Measurements from ENCODE around the gene PARP12.

PARP12 gene

GRCh38 chr7:140057143-140057535 lies 5.6 kb downstream of the PARP12 start:
- no peak for DNase-seq
- H3K9me3 ChIP-seq: no peaks in the 10 kb centered on the region
- no peak overlapping the region for H3K4me3 ChIP-seq (ENCODE audit: low read depth, low read length)
- TF ChIP-seq, protein P1, sequence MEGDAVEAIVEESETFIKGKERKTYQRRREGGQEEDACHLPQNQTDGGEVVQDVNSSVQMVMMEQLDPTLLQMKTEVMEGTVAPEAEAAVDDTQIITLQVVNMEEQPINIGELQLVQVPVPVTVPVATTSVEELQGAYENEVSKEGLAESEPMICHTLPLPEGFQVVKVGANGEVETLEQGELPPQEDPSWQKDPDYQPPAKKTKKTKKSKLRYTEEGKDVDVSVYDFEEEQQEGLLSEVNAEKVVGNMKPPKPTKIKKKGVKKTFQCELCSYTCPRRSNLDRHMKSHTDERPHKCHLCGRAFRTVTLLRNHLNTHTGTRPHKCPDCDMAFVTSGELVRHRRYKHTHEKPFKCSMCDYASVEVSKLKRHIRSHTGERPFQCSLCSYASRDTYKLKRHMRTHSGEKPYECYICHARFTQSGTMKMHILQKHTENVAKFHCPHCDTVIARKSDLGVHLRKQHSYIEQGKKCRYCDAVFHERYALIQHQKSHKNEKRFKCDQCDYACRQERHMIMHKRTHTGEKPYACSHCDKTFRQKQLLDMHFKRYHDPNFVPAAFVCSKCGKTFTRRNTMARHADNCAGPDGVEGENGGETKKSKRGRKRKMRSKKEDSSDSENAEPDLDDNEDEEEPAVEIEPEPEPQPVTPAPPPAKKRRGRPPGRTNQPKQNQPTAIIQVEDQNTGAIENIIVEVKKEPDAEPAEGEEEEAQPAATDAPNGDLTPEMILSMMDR (IDR thresholded peaks at IDR 0.05; ENCODE audit: low read depth, low read length): no peak
- H3K27me3 ChIP-seq: no peaks in the 10 kb centered on the region
- H3K4me1 ChIP-seq: peaks cover 14% of the 10 kb centered on the region
- H3K36me3 ChIP-seq: no peaks in the 10 kb centered on the region

DNA sequence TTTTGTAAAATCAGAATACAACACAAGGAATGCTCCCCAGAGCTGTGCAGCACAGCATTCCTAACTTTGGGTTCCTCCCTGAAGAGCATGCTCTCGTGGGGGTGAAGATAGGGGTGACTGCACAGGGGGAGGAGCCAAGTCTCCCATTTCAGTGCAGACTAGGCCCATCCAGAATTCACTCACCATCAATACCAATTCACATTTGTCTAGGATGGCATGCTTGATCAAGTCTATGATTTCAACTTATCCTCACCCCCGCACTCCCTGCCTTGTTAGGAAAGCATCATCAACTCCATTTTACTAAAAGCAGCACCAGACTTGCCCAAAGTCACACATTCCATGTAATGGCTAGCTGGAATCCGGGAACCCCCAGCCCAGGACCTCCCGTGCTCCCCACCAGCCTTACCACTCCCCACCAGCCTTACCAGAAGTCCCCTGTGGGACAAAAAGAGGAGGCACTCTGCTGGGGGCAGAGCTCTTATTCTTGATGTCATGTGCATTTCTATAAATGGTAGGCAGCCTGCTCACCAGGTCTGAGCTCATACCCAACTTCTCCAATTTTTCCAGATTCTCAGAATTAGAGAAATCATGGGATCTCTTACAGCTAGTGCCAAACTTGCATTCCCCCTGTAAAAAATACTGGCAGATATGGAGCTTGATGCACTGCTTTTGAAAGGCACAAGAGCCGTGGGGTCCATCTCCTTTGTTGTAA lies 6.2 kb downstream of the PARP12 start:
- Histone ChIP-seq H3K27me3 (no peaks in the 10 kb centered on the region), H3K9me3 (no peaks in the 10 kb centered on the region), H3K36me3 (no peaks in the 10 kb centered on the region), H3K4me1 (peaks cover 14% of the 10 kb centered on the region), H3K4me3 (ENCODE audit: low read depth, low read length) (no peak overlapping the region)
- TF ChIP-seq, protein P1 (IDR thresholded peaks at IDR 0.05; ENCODE audit: low read depth, low read length): no peak
- no peak for DNase-seq

DNA sequence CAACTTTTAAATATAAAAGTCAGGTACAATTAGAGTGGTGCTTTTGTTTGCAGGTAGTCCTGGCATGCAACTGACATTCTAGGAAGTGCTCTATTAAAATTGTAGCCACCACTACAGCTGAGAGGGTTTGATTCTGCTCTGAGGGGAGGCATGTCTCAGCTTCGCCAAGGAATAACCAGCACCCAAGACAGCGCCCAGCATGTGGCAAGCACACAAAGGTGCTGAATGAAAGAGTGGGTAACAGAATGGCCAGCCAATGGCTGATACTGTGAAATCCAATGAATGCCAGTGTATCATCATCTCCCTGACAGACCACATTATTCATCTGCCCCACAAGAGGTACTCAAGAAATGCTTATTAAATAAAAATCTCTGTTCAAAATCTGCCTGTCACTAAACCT lies 6.9 kb downstream of the PARP12 start:
- Histone ChIP-seq H3K4me1 (peaks cover 14% of the 10 kb centered on the region), H3K36me3 (no peaks in the 10 kb centered on the region), H3K27me3 (no peaks in the 10 kb centered on the region), H3K9me3 (no peaks in the 10 kb centered on the region), H3K4me3 (ENCODE audit: low read depth, low read length) (no peak overlapping the region)
- DNase-seq: no peak
- TF ChIP-seq, protein P1 (IDR thresholded peaks at IDR 0.05; ENCODE audit: low read depth, low read length): no peak

- H3K4me3 ChIP-seq (ENCODE audit: low read depth, low read length): no peak overlapping the region
- H3K4me1 ChIP-seq: peaks cover 9% of the 10 kb centered on the region
- H3K27me3 ChIP-seq: no peaks in the 10 kb centered on the region
- no peaks in the 10 kb centered on the region for H3K36me3 ChIP-seq
- DNase-seq: no peak
- TF ChIP-seq, protein P1 (IDR thresholded peaks at IDR 0.05; ENCODE audit: low read depth, low read length): no peak
- H3K9me3 ChIP-seq: no peaks in the 10 kb centered on the region
These were observed 8.0 kb downstream of the PARP12 start for GRCh38 chr7:140054751-140055150.

- H3K36me3 ChIP-seq: no peaks in the 10 kb centered on the region
- H3K27me3 ChIP-seq: no peaks in the 10 kb centered on the region
- no peaks in the 10 kb centered on the region for H3K9me3 ChIP-seq
- H3K4me1 ChIP-seq: peaks cover 3% of the 10 kb centered on the region; the same call in 1 of the 2 replicates
- no peak overlapping the region for H3K4me3 ChIP-seq (ENCODE audit: low read depth, low read length)
- TF ChIP-seq, protein P1 (IDR thresholded peaks at IDR 0.05; ENCODE audit: low read depth, low read length): no peak
- no peak for DNase-seq
These were observed 8.8 kb downstream of the PARP12 start for GRCh38 chr7:140053812-140054539.

DNA sequence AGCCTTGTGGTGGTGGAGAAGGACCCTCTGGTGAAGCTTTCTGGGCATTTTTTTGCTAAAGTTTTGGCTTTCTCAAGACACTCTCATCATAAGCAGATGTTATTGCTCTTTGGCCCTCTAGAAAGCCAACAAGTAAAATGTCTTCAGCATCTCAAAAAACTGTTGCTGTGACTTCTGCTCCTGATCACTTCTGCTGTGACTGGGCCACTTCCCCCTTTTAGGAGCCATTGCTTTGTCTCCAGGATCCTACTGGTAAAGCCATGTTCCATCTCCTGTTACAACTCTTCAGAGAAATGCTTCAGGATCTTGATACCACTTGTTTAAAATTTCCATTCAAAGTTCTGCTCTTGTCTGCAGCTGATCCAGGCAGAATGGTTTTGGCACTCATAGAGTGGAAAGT lies 10.9 kb downstream of the PARP12 start:
- H3K9me3 ChIP-seq: no peaks in the 10 kb centered on the region
- TF ChIP-seq, protein P1 (IDR thresholded peaks at IDR 0.05; ENCODE audit: low read depth, low read length): no peak
- no peaks in the 10 kb centered on the region; the same call in 1 of the 2 replicates for H3K4me1 ChIP-seq
- DNase-seq: no peak
- no peaks in the 10 kb centered on the region for H3K36me3 ChIP-seq
- H3K27me3 ChIP-seq: no peaks in the 10 kb centered on the region
- no peak overlapping the region for H3K4me3 ChIP-seq (ENCODE audit: low read depth, low read length)

All from BE2C (cell line).